ENCODE measurements around the gene RNF10.
A peak's percentile ranks its signal among the peaks of the same experiment; 100 is the strongest.

RNF10 gene

DNA sequence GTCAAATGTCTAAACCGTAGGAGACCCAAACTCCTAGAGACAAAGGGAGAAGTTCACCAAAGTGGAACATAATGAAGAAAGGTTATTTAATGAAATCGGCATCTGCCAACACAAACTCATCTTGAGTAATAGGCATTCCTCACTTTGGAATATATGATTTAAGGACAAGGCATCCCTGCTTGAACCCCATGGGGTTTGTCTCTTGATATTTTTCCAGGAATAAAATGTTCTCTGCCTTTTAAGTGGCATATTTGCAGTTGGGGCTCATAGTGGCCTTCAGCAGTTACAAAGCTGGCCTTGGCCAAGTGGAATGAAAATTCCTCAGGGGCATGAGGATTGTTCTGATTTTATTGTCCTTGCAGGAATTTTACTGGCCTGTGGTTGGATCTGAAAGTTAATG lies 40.0 kb downstream of the RNF10 start:
- Histone ChIP-seq H3K27me3 (ENCODE audit: low read depth, low read length) (no peaks in the 10 kb centered on the region), H4K20me1 (ENCODE audit: insufficient read depth, low read length) (no peaks in the 10 kb centered on the region), H3K27ac (ENCODE audit: low read length) (no peak overlapping the region), H3K36me3 (replicated peaks; ENCODE audit: low read depth, low read length) (peaks cover 61% of the 10 kb centered on the region), H3K79me2 (ENCODE audit: low read length) (no peaks in the 10 kb centered on the region), H3K9ac (ENCODE audit: low read length) (no peak overlapping the region), H3K4me2 (ENCODE audit: low read length) (no peak overlapping the region), H2AFZ (ENCODE audit: low read depth, low read length) (no peak overlapping the region), H3K4me1 (ENCODE audit: low read length) (no peaks in the 10 kb centered on the region), H3K4me3 (ENCODE audit: low read length) (no peak overlapping the region), H3K9me3 (ENCODE audit: insufficient read depth, low read length) (no peaks in the 10 kb centered on the region)
- TF ChIP-seq, protein P1, sequence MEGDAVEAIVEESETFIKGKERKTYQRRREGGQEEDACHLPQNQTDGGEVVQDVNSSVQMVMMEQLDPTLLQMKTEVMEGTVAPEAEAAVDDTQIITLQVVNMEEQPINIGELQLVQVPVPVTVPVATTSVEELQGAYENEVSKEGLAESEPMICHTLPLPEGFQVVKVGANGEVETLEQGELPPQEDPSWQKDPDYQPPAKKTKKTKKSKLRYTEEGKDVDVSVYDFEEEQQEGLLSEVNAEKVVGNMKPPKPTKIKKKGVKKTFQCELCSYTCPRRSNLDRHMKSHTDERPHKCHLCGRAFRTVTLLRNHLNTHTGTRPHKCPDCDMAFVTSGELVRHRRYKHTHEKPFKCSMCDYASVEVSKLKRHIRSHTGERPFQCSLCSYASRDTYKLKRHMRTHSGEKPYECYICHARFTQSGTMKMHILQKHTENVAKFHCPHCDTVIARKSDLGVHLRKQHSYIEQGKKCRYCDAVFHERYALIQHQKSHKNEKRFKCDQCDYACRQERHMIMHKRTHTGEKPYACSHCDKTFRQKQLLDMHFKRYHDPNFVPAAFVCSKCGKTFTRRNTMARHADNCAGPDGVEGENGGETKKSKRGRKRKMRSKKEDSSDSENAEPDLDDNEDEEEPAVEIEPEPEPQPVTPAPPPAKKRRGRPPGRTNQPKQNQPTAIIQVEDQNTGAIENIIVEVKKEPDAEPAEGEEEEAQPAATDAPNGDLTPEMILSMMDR (IDR thresholded peaks at IDR 0.05; ENCODE audit: low read depth, low read length) = no peak
- TF ChIP-seq EZH2phosphoT487 (IDR thresholded peaks at IDR 0.05; ENCODE audit: low read depth) = no peak

DNA sequence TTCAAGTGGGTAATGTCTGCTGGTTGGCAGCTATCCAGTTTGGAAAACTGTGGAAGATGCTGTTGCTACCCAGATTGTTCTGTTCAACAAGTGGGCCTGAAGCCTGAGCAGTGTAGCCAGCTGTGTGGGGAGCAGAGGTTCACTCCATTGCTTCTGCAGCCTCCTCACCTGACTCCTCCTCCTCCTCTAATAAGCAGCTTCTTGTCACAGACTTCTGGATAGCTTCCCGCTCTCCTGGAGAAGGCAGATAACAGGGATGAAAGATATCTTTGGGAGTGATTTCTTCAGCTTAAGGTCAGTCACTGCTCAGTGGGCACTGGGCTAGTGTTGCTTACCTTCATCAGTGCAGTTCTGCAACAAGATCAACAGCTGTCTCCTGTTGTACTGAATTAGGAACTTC lies 45.0 kb downstream of the RNF10 start:
- Histone ChIP-seq H3K4me2 (ENCODE audit: low read length) (no peak overlapping the region), H4K20me1 (ENCODE audit: insufficient read depth, low read length) (no peaks in the 10 kb centered on the region), H3K4me1 (ENCODE audit: low read length) (peaks cover 19% of the 10 kb centered on the region), H3K4me3 (ENCODE audit: low read length) (no peak overlapping the region), H3K27me3 (ENCODE audit: low read depth, low read length) (no peaks in the 10 kb centered on the region), H3K36me3 (replicated peaks; ENCODE audit: low read depth, low read length) (peaks cover 33% of the 10 kb centered on the region), H3K79me2 (ENCODE audit: low read length) (no peaks in the 10 kb centered on the region), H3K9ac (ENCODE audit: low read length) (no peak overlapping the region), H3K9me3 (ENCODE audit: insufficient read depth, low read length) (no peaks in the 10 kb centered on the region), H2AFZ (ENCODE audit: low read depth, low read length) (no peak overlapping the region), H3K27ac (ENCODE audit: low read length) (no peak overlapping the region)
- TF ChIP-seq, protein P1 (IDR thresholded peaks at IDR 0.05; ENCODE audit: low read depth, low read length) = no peak
- no peak for TF ChIP-seq EZH2phosphoT487 (IDR thresholded peaks at IDR 0.05; ENCODE audit: low read depth)

DNA sequence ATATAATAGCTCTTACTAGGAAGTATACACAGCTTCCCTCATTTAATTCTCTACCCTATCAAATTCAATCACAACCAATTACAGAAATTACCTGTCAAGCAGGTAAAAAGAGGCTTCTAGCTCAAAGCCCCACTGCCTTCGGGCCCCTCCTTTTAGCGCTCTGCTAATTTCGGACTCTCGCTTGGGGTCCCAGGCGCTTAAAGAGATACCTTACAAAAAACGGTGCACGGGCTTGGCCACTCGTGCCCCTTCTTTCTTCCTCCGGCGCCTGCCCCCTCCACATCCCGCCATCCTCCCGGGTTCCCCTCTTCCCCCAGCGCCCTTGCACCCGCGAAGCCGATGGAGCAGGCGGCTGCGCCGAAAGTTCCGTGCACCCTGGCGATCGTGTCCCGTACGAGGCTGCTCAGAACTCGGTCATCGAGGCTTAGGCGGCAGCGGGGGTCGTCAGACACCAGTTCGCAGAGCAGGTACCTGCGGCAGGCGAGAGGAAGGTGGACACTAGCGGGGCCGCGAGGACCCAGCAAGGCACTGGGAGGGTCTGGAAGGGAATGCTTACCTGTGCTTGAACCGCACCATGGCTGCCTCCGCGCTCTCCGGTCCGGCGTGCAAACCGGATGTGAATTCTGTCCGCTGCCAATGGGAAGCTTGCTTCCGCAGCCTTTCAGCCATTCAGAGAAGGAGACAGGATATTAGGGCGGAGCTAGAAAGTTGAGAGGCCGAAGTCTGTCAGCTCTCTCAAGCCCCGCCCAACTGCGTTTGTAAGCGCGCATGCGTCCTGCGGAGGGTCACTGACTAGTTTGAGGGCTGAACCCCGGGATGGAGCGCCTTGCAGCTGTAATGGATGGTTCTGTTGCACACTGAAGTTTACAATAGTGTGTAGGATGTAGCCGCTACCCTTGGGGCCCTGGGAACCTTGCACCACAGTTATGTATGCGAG lies 46.9 kb downstream of the RNF10 start, which contains the start of gene POP5:
POP5 (minus strand) TSS at position 616 of the 937 bp plus-strand sequence; CDS start at position 576, 40 bp downstream.
- 0 out of 2 replicates have a peak within 1 kb of the TSS, but pooled peaks have one; percentile 12 for H3K27ac ChIP-seq (ENCODE audit: low read length)
- peaks cover 19% of the 10 kb centered on the region for H3K4me1 ChIP-seq (ENCODE audit: low read length)
- H3K36me3 ChIP-seq (replicated peaks; ENCODE audit: low read depth, low read length) = peaks cover 22% of the 10 kb centered on the region
- TF ChIP-seq, protein P1 (IDR thresholded peaks at IDR 0.05; ENCODE audit: low read depth, low read length) = no peak
- TF ChIP-seq EZH2phosphoT487 (IDR thresholded peaks at IDR 0.05; ENCODE audit: low read depth) = no peak
- no peaks in the 10 kb centered on the region for H3K79me2 ChIP-seq (ENCODE audit: low read length)
- H3K9me3 ChIP-seq (ENCODE audit: insufficient read depth, low read length) = no peaks in the 10 kb centered on the region
- no peaks in the 10 kb centered on the region for H4K20me1 ChIP-seq (ENCODE audit: insufficient read depth, low read length)
- peak within 1 kb of the TSS; percentile 72 for H3K9ac ChIP-seq (ENCODE audit: low read length)
- H3K4me3 ChIP-seq (ENCODE audit: low read length) = peak within 1 kb of the TSS; percentile 93
- H3K4me2 ChIP-seq (ENCODE audit: low read length) = peak within 1 kb of the TSS; percentile 94
- peak within 1 kb of the TSS; percentile 95 for H2AFZ ChIP-seq (ENCODE audit: low read depth, low read length)
- no peaks in the 10 kb centered on the region for H3K27me3 ChIP-seq (ENCODE audit: low read depth, low read length)

DNA sequence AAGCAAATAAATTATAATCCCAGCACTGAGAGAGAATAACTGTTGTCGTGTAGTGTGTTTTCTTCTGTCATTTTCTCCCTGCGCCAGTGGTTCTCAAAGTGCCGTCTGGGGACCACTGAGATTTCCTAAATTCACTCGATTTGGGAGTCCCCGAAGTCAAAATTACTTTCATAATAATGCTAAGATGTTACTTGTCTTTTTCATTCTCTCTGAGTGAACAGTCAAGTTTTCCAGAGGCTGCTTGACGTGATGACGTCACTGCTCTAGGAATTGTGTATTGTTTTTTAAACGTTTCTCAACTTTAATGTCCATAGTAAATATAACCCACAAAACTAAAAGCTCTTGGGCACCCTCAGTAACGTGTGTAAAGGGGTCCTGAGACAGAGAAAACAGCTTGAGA lies 47.8 kb downstream of the RNF10 start:
- 0 out of 2 replicates have a peak overlapping the region, but pooled peaks have one; percentile 12 for H3K27ac ChIP-seq (ENCODE audit: low read length)
- no peak for TF ChIP-seq EZH2phosphoT487 (IDR thresholded peaks at IDR 0.05; ENCODE audit: low read depth)
- TF ChIP-seq, protein P1 (IDR thresholded peaks at IDR 0.05; ENCODE audit: low read depth, low read length) = no peak

More for the DNA sequence above, 47.8 kb downstream of the RNF10 start:
- H3K4me3 ChIP-seq (ENCODE audit: low read length) = peak overlapping the region; percentile 93
- peak overlapping the region; percentile 94 for H3K4me2 ChIP-seq (ENCODE audit: low read length)
- H3K9me3 ChIP-seq (ENCODE audit: insufficient read depth, low read length) = no peaks in the 10 kb centered on the region
- H3K79me2 ChIP-seq (ENCODE audit: low read length) = no peaks in the 10 kb centered on the region
- H3K36me3 ChIP-seq (replicated peaks; ENCODE audit: low read depth, low read length) = peaks cover 12% of the 10 kb centered on the region
- H3K4me1 ChIP-seq (ENCODE audit: low read length) = peaks cover 19% of the 10 kb centered on the region
- H2AFZ ChIP-seq (ENCODE audit: low read depth, low read length) = peak overlapping the region; percentile 95
- no peaks in the 10 kb centered on the region for H4K20me1 ChIP-seq (ENCODE audit: insufficient read depth, low read length)
- H3K9ac ChIP-seq (ENCODE audit: low read length) = peak overlapping the region; percentile 72
- H3K27me3 ChIP-seq (ENCODE audit: low read depth, low read length) = no peaks in the 10 kb centered on the region
